ENCODE data around the gene IRAG1. TPM values are rescaled to one million over a fixed set of nuclear protein-coding genes. Genes with fewer than 3 reads are reported as not detected.

Gene IRAG1
- total and polyA plus RNA-seq, 2 donors (not counting 1 experiment from before 2014, with no cell fraction given), result 0.27 to 0.32 TPM

- Histone ChIP-seq H3K9me3 (ENCODE audit: control extremely low read depth in 1 of 3, control insufficient read depth in 2 of 3, insufficient read depth in 1 of 3, low read length in 2 of 3) (peaks cover 0 to 4% (median 0%) of the 10 kb centered on the region in 3 donors), H3K79me2 (ENCODE audit: control insufficient read depth, insufficient read depth, low read length) (no peaks in the 10 kb centered on the region), H2AFZ (ENCODE audit: insufficient read depth, low read depth, low read length, poor library complexity, severe bottlenecking) (peak overlapping the region; percentile 17), H3K27me3 (replicated peaks in 1 of 4; ENCODE audit: control extremely low read depth in 1 of 4, control insufficient read depth in 3 of 4, insufficient read depth in 4 of 4, low read length in 3 of 4) (no peaks in the 10 kb centered on the region), H3K36me3 (replicated peaks in 1 of 2; ENCODE audit: control extremely low read depth in 1 of 2, control insufficient read depth in 1 of 2, extremely low read depth in 1 of 2, insufficient read depth in 2 of 2, low read length in 1 of 2) (no peaks in the 10 kb centered on the region), H3K4me3 (ENCODE audit: control extremely low read depth in 1 of 5, extremely low read depth in 1 of 5, insufficient read depth in 1 of 5, low read depth in 2 of 5, low read length in 4 of 5) (no peak overlapping the region), H3K4me2 (replicated peaks; ENCODE audit: low read depth, low read length, poor library complexity, severe bottlenecking) (peak overlapping the region; percentile 26), H3K9ac (ENCODE audit: low read length) (no peak overlapping the region), H3K4me1 (ENCODE audit: control insufficient read depth in 2 of 2, insufficient read depth in 2 of 2, low read length in 2 of 2) (peaks cover 66 to 72% of the 10 kb centered on the region in 2 donors), H4K20me1 (ENCODE audit: control insufficient read depth, insufficient read depth, low read length, poor library complexity, severe bottlenecking) (no peaks in the 10 kb centered on the region), H3K27ac (ENCODE audit: low read length in 2 of 2) (no peak overlapping the region)
- H3K9me3 Mint-ChIP-seq (ENCODE audit: insufficient read depth), result no peaks in the 10 kb centered on the region
- H3K4me3 Mint-ChIP-seq, result no peak overlapping the region
- no peaks in the 10 kb centered on the region for H3K27me3 Mint-ChIP-seq
- no peak for TF ChIP-seq EZH2 (IDR thresholded peaks at IDR 0.05; ENCODE audit: borderline replicate concordance, insufficient read depth, low read depth, low read length, poor library complexity, severe bottlenecking)
- TF ChIP-seq, protein P1, sequence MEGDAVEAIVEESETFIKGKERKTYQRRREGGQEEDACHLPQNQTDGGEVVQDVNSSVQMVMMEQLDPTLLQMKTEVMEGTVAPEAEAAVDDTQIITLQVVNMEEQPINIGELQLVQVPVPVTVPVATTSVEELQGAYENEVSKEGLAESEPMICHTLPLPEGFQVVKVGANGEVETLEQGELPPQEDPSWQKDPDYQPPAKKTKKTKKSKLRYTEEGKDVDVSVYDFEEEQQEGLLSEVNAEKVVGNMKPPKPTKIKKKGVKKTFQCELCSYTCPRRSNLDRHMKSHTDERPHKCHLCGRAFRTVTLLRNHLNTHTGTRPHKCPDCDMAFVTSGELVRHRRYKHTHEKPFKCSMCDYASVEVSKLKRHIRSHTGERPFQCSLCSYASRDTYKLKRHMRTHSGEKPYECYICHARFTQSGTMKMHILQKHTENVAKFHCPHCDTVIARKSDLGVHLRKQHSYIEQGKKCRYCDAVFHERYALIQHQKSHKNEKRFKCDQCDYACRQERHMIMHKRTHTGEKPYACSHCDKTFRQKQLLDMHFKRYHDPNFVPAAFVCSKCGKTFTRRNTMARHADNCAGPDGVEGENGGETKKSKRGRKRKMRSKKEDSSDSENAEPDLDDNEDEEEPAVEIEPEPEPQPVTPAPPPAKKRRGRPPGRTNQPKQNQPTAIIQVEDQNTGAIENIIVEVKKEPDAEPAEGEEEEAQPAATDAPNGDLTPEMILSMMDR (IDR thresholded peaks at IDR 0.05), result no peak
- ChIA-PET CTCF (interaction anchor here (1.0 to 6.9 kb wide), 20 partner anchors 11 to 247 kb away, joined by 3 to 57 read pairs (median 6); partner anchors contain the start of gene RNF141), POLR2A (no interaction called here)
- peak overlapping the region; percentile 23 for H3K27ac Mint-ChIP-seq
- 100% methylated on average over 2 of the region's 2 CpGs for WGBS (ENCODE audit: insufficient coverage)
- DNase-seq (no peak), ATAC-seq (ENCODE audit: low read depth) (no peak)
- intact Hi-C loops (cut with micrococcal nuclease), result loop anchor here (10.0 kb wide), 1 partner anchor 82 kb away; no protein-coding TSS in a partner anchor
- peaks cover 81% of the 10 kb centered on the region for H3K4me1 Mint-ChIP-seq
Measured at GRCh38 chr11:10653261-10653660, 40.3 kb downstream of the IRAG1 start.

DNA sequence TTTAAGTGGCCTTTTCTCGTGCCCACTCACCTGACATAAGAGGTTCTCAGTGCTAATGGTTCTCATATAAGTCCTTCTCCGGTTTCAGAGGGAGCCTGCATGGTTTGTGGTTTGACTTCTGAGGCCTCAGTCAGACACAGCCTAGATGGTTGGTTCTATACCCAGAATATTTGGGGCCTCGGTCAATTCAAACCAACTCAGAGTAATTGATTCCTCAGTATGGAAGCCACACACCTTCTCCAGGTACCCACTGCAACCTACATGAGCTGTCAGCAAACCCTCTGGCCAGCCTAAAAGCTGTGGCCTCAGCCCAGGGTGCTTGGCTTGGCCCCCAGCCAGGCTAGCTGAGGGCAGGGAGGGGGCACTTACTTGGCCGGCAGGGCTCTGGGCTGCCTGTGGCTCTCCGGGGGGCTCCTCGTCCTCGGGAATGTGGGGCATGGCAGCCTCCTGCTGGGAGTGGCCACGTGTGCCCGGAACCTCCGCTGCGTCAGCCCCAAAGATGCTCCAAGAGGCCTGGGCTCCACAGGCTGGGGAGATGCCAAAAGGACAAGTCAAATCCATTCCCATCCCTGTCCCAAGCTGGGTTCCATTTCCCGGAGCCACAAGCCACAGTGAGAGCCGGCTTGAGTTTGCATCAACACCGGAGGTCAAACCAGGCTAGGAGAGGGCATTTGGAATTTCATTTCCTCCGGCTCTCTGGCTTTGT is 41.7 kb downstream of the IRAG1 start:
- Histone ChIP-seq H3K36me3 (replicated peaks in 1 of 2; ENCODE audit: control extremely low read depth in 1 of 2, control insufficient read depth in 1 of 2, extremely low read depth in 1 of 2, insufficient read depth in 2 of 2, low read length in 1 of 2) (no peaks in the 10 kb centered on the region), H3K9ac (ENCODE audit: low read length) (no peak overlapping the region), H3K9me3 (ENCODE audit: control extremely low read depth in 1 of 3, control insufficient read depth in 2 of 3, insufficient read depth in 1 of 3, low read length in 2 of 3) (peaks cover 0 to 4% (median 0%) of the 10 kb centered on the region in 3 donors), H3K4me3 (ENCODE audit: control extremely low read depth in 1 of 5, extremely low read depth in 1 of 5, insufficient read depth in 1 of 5, low read depth in 2 of 5, low read length in 4 of 5) (no peak overlapping the region), H3K4me1 (ENCODE audit: control insufficient read depth in 2 of 2, insufficient read depth in 2 of 2, low read length in 2 of 2) (peaks cover 63 to 72% of the 10 kb centered on the region in 2 donors), H4K20me1 (ENCODE audit: control insufficient read depth, insufficient read depth, low read length, poor library complexity, severe bottlenecking) (no peaks in the 10 kb centered on the region), H3K27me3 (replicated peaks in 1 of 4; ENCODE audit: control extremely low read depth in 1 of 4, control insufficient read depth in 3 of 4, insufficient read depth in 4 of 4, low read length in 3 of 4) (no peaks in the 10 kb centered on the region), H3K27ac (ENCODE audit: low read length in 2 of 2) (no peak overlapping the region), H3K4me2 (replicated peaks; ENCODE audit: low read depth, low read length, poor library complexity, severe bottlenecking) (no peak overlapping the region), H2AFZ (ENCODE audit: insufficient read depth, low read depth, low read length, poor library complexity, severe bottlenecking) (no peak overlapping the region), H3K79me2 (ENCODE audit: control insufficient read depth, insufficient read depth, low read length) (no peaks in the 10 kb centered on the region)
- no peak for ATAC-seq (ENCODE audit: low read depth)
- Mint-ChIP-seq H3K4me1 (peaks cover 78% of the 10 kb centered on the region), H3K4me3 (no peak overlapping the region), H3K27me3 (no peaks in the 10 kb centered on the region), H3K9me3 (ENCODE audit: insufficient read depth) (no peaks in the 10 kb centered on the region), H3K27ac (no peak overlapping the region)
- ChIA-PET POLR2A (no interaction called here), CTCF (interaction anchor here (1.3 to 6.9 kb wide), 6 partner anchors 8 to 246 kb away, joined by 3 to 57 read pairs (median 12); partner anchors contain the start of gene RNF141)
- intact Hi-C loops (cut with micrococcal nuclease), result loop anchor here (10.0 kb wide), 1 partner anchor 83 kb away; no protein-coding TSS in a partner anchor
- no peak for TF ChIP-seq EZH2 (IDR thresholded peaks at IDR 0.05; ENCODE audit: borderline replicate concordance, insufficient read depth, low read depth, low read length, poor library complexity, severe bottlenecking)
- TF ChIP-seq, protein P1 (IDR thresholded peaks at IDR 0.05), result no peak
- DNase-seq, result no peak
- WGBS (ENCODE audit: insufficient coverage), result 94% methylated on average over 14 of the region's 15 CpGs

All from B cell (primary cell).